GM21526 (cell line): ENCODE results near the gene WDR62.

Experiments
- ATAC-seq: cut with Tn5 transposase; IDR thresholded peaks from one replicate; pipeline ENCODE4 v1.9.1; 2021; ENCODE audit warnings: moderate library complexity; ENCODE audit not compliant: unreplicated experiment, low FRiP score

Gene WDR62

GRCh38 chr19:36073121-36073876 lies 18.6 kb downstream of the WDR62 start:
- no peak for ATAC-seq

- ATAC-seq, result no peak
Observed at GRCh38 chr19:36079389-36079945, 24.8 kb downstream of the WDR62 start.

DNA sequence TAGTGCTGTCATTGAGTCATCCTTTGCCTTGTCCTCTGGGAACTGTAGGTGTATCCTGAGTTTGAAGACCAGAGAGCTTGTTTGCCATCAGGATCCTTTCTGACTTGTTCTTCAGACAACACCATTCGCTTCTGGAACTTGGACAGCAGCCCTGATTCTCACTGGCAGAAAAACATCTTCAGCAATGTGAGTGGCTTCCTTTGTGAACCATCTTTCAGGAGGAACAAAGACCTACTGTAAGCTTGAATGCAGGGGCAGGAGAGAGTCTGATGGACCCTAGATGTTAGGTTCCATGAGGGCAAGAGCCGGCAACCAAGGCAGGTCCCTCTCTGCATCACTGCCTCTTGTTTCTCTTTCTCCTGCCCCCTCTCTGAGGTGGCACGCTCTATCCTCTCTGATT lies 26.7 kb downstream of the WDR62 start:
- no peak for ATAC-seq

- ATAC-seq, result no peak
Observed at GRCh38 chr19:36081894-36082293, 27.2 kb downstream of the WDR62 start.

GRCh38 chr19:36082916-36083315 lies 28.2 kb downstream of the WDR62 start:
- ATAC-seq, result no peak

DNA sequence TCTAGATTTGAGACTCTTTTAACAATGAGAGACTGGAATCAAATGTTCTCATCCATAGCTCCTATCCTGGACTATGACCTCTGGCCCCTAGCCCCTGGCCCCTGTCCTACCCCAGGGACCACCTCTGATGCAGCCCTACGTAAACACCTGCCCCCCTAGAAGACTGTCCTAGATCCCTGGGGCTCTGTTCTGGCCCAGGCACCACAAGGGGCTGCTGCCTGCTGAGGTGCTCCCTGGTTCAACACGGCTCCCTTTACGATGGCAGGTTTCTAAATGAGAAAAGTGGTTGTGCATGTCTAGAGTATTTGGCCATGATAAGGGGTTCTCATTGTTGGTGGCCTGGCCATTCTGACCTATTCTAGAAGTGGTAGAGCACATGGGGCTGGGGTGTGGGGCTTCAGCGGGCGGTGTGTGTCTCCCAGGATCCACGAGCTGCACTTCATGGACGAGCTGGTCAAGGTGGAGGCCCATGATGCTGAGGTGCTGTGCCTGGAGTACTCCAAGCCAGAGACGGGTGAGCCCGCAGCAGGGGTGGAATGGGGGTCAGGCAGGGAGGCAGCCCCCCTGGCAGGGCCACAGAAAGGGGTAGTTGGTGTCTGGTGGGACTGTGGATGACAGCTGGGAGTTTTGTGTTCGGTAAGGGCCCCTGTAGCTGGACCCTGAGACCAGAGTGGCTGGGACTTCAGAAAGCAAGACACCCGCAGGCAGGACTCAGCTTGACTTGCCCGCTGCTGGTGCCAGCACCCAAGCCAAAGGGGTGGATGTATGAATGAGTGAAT lies 29.7 kb downstream of the WDR62 start:
- ATAC-seq, result no peak

GRCh38 chr19:36086326-36086725 lies 31.6 kb downstream of the WDR62 start:
- no peak for ATAC-seq

DNA sequence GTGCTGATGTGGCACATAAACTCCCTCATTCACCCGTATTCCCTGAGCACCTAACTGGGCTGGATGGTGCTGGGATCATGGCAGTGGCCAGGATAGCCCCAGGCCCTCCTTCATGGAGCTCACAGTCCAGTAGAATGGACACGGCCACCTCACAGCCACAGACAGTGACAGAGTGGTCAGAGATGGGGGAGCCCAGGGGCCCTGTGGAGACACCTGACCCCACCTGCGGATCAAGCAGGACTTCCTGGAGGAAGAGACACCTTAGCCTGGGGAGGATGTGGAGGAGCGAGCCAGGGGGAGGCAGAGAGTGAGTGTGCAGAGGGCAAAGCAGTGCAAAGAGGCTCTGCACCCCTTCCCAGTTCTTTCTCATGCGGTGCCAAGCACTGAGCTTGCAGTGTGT lies 35.1 kb downstream of the WDR62 start:
- ATAC-seq, result no peak

DNA sequence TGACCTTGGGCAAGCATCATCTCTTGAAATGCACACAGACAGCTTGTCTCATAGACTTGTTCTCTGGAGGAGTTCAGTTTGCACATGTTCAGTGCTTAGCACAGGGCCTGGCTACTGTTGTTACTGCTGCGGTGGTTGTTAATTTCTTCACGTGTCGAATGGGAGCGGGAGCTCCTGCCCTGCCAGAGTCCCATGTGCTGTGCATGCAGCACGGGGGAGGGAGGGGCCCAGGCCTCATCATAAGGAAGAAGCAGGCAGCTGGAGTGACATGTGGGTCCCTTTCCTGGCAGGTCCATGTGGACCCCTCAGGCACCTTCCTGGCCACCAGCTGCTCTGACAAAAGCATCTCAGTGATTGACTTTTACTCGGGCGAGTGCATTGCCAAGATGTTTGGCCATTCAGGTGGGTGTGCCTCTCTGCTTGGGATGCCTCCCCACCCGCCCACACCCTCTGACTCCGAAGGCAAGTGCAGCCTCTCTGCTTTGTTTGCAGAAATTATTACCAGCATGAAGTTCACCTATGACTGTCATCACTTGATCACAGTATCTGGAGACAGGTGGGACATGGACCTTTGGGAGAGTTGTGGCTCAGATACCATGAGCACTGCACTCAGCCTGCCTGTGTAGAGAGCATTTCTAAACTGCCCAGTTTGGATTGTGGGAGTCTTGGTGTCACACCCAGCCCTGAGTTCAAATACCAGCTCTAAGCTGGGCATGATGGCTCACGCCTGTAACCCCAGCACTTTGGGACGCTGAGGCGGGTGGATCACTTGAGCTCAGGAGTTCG lies 36.4 kb downstream of the WDR62 start:
- ATAC-seq, result no peak

GRCh38 chr19:36092566-36092965 lies 37.9 kb downstream of the WDR62 start:
- no peak for ATAC-seq

DNA sequence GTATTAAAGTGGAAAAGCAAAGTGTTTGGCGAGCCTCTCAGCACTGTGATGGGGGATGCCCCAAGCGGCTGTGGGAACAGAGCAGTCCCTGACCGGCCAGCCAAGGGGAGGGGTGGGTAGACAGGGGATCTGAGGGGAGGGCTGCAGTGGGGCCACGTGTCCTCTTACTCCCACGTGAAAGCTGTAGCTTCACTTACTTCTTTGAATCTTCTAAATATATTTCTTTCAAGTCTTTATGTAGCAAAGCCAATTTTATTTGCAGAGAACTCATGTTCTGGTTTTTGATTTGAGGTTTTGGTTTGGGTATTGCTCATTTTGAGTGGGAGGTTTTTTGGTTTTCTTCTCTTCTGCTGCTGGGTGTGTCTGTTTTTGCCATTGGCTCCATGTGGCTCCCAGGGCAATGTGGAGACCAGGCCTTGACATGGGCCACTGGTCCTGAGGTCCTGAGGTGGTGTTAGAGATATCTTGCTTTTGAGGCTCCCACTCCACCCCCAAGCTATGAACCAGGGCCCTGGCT lies 38.5 kb downstream of the WDR62 start:
- ATAC-seq, result no peak

DNA sequence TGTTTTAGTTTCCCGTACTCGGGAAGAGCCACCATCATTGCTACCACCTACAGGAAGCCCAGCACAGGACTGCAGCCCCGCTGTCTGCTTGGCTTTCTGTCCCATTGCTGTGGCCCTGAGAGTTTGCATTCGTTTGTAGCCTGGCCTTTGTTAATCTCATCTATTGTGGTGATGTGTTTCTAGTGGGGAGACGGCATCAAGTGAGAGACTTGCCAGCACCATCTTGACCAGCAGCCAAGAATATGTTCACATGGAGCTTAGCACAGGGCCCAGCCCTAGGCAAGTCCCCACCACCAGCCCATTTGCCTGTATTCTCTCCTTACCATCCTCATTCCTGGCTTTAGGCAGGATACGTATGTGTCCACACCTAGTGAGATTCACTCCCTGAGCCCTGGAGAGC lies 39.0 kb downstream of the WDR62 start:
- ATAC-seq, result no peak

DNA sequence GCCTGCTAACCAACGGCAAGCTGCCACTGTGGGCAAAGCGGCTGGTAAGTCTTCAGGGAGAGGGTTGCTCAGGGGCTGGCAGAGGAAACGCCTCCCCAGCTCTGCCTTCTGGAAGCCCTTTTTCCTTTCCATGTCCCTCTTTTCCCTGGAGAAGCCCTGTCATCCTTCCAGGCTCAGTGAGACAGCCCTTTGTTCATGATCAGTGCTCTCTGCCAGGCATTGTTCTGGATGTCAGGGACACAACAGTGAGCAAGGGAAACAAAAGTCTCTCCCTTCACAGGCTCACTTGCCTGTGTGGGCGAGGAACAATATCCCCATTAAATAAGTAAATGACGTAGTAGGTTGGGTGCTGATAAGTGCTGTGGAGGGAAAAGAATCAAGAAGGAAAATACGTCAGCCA lies 42.3 kb downstream of the WDR62 start:
- no peak for ATAC-seq

GRCh38 chr19:36099166-36099785 lies 44.6 kb downstream of the WDR62 start:
- no peak for ATAC-seq

GRCh38 chr19:36100476-36100875 lies 45.8 kb downstream of the WDR62 start:
- ATAC-seq, result no peak

GRCh38 chr19:36101550-36102327 lies 47.0 kb downstream of the WDR62 start:
- ATAC-seq, result no peak

GRCh38 chr19:36103040-36103626 lies 48.4 kb downstream of the WDR62 start:
- no peak for ATAC-seq

GRCh38 chr19:36103842-36104552 lies 49.3 kb downstream of the WDR62 start:
- no peak for ATAC-seq

DNA sequence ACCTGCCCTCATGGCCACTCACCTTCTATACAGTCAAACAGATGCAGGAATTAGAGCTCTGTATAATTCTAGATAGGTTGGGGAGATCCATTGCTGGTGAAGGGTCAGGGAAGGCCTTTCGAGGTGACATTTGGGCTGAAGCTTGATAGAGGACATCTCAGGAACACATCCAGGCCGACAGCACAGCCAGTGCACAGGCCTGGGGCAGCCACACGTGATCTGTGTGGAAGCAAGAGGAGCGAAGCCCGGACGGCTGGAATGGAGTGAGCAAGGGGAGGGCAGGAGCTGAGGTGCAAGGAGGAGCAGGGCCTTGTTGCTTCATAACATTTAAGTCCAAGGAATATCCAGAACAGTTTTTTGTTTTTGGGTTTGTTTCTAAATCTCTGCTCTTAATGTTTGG lies 51.7 kb downstream of the WDR62 start:
- no peak for ATAC-seq
